Measurements from ENCODE around the gene ANK3.

The ANK3 gene

DNA sequence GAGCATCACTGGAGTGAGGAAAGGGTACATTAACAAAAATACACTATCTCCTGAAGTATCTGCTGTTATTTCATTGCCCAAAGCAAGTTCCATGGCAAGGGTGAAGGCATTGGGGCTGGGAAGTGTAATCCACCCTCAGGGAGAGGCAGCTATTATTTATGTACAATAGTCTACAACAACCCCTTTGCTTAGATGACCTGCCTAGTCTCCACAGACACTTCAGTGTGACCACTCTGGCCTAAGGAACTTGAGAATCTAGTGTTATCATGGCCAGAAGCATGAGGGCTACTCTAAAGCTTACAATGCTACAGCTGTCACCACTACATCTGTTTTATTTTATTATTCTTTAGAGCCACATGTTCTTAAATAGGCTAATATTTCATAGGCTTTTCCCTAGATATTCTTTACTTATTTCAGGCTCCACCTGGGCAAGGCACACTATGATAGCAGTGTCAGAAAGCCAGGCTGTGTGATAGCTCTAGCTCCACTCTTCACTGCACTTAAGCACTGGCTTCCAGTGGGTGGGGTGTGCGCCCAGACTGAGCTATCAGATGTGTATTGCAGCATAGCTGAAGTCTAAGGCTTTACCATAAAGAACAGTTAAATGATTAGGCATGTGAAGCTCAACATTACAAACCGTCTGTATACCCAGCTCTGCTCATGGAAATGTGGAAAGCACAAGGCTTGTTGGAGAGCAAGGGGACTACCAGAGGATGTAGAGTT lies 366.4 kb downstream of the ANK3 start:
- no peak for DNase-seq

DNA sequence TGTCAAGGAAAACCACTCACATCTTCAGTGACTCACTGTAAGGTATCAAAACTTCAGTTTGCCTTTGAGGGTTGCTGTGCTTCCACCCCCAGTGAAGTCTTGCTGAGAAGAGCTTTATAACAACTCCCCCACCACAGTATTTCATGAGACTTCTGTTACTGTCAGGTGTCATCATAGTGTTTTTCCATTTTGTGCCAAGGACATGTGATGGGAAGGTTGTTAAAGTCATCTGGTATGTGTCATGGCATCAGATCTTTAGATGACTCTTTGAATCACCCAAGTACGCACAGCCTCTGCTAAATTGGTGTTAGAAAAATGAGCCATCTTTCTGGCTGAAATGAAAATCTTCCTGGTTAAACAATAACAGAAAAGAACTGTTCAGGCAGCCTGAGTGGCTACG lies 368.3 kb downstream of the ANK3 start:
- no peak for DNase-seq

DNA sequence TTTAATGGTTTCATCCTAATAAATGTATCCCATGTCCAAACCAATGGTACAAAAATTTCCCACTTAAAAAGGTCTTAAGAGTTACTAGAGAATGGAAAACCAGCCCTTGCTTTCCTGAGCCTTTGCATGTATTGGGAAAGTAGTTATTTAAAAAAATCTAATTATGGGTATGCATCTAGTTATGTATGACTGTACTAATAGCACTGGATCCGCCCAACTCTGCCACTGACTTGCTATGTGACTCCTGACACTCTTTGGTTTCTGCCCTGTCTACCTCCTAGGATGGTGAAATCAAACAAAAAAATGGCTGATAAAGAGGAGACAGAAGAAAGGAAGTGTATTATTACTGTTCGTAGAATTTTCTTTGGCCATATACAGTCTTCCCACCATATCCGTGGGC lies 372.9 kb downstream of the ANK3 start:
- DNase-seq: no peak

DNA sequence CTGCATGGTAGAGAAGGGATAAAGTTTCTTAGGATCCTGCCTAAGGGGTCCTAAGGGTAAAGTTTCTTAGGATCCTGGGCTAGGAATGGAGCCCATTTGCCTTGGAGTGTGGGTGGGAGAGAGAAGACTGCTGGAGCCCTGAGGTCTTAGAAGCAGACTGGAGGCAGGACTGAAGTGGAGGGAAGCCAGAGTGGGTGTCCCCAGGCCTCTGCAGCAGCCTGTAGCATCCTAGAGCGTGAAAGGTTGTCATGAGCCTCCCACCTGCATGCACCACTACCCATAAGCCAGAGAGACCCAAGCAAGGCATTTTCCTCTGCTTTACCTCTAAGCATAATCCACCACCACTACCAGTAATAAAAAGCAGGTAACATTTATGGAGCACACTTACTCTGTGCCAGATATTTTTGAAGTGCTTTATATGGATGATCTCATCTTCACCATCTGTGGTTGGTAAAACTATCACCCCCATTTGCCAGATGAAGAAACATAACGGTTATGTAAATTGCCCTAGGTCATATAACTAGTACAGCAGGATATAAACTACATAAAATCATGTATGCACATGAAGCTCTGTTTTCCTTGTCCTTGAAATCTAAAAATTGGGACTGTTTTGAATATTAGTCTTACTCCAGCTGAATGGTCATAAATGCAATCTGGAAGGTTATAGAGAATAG lies 379.8 kb downstream of the ANK3 start:
- DNase-seq: peak; percentile 4 to 40

DNA sequence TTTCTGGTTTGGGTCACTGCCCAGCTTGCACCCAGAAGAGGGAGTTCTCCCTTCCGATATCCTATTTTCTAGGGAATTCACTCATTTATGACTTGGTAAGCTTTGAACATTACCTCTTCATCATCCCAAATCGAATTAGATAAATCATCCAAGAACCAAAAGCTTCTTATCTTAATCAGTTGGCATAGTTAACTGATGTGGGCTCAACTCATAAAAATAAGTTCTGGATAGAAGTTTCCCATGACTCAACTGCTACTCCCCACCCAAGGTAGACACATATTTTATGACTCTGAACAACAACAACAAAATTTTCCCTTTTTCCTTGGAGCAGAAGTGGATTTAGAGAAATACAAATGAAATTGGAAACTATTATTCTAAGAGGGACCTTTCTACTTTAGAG lies 380.4 kb downstream of the ANK3 start:
- no peak for DNase-seq

DNA sequence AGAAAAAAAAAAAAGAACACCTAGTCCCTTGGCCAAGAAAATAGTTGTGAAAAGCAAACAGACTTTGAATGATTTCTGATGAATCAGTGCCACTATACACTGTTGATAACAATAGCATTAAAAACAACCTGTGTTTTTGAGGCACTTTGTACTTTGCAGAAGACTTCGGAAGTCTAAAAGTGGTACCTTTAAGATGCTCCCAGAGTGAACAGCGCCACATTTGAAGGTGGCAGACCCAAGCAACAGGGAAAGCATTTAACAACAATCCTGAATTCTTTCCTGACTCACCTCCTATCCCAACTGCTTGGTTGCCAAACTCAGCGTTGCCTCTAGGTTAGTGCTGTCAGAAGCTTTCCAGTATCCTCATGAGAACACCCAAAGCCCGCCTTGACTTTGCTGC lies 380.9 kb downstream of the ANK3 start:
- no peak for DNase-seq

DNA sequence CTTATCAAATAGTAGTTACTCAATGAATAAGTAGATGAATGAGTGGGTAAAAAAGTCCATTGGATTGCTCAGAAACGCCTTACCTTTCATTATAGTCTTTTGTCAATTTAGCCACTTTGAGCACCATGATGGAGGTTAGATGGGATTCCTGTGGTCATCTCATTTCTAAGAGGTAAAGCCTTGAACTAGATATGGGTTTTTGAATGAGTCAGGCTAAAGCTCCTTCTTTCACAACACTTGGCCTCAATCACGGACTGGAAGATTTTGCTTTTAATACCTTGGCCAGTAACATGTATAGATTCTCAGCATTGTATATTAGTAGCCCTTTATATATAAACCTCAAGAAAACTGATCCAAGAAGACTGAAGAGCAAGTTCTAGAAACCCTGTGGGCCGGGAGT lies 383.6 kb downstream of the ANK3 start:
- DNase-seq: no peak

DNA sequence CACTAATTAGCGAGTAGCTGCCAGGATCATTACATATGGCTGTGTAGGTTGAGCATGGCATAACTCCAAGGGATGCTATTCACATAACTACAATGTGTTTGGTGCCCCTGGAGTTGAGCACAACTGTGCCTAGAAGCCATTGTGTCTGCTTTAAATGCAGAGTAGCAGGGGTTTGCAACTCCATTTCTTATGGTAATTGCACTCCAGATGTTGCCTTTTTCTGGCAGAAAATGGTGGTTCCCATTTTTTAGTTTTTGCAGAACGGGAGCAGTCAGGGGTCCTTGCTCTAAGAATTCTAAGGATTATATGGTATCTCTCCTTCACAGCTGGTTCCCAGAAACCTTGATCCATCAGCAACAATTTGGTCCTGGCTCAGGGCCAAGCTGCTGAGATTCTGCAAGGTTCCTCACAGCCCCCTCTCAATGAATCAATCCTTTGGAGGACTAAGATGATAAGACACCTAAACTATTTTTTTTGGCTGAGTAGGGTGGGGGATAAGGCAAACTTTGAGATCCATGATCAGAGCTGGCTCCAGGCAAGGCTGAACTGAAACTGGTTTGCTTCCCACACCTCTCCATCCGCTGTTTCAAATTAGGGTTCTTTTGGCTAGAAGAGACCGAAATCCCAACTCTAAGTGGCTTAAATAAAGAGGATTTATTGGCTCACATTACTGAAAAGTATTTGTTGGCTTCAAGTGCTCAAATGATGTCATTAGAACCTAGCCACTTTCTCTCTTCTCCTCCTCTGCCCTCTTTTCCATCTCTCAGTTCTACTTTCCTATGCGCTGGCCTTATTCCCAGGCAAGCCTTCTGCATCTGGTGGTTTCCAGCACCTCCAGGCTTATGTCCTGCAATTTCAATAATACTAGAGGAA lies 385.8 kb downstream of the ANK3 start:
- peak; percentile 32 to 70 for DNase-seq

DNA sequence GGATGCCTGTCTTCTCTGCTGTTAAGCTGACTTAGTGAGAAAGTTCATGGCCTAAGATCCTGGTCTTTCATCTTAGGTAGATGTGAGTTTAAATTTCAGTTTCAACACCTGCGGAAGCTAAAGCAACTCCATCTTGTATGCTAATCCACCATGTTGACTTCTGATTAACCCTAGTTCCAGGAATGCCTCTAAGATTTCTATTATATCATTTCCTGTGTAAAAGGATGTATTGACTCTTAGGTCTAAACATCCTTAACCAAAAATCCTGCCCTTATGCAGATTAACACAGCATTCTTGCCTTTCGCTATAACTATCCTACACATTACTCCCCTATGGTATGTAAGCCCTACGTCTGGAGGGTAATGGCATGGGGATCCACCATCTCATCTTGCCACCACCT lies 388.9 kb downstream of the ANK3 start:
- no peak for DNase-seq

DNA sequence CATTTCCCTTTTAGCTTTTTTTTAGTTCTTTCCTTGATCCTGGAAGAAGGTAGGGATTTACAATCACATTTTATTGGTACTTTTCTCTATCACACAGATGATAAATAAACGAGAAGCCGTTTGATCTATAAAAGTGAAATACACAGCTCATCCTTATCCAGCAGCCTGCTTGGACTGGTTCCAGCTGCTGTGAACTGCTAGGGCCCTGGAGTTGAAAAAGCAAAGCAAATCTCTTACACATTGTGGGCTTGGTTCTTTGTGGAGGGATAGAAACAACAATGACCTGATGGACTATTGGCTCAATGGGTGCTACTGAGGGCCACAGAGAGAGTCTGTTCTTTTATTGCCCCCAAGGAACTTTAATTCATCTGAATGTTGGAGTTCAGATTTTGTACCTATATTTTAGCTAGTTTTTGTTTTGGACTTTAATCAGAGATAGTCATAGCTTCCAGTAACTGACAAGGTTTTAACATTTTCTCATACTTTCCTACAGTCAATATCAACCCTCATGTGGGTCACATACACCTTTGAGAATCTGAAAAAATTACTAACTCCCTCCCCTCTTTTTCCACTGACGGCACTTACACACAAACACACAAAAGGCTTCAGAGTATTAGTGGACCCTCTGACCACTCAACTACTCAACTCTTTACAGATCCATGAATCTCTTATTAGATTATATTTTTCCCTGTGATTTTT lies 391.7 kb downstream of the ANK3 start:
- DNase-seq: peak in 1 of 2 experiments; percentile 6

DNA sequence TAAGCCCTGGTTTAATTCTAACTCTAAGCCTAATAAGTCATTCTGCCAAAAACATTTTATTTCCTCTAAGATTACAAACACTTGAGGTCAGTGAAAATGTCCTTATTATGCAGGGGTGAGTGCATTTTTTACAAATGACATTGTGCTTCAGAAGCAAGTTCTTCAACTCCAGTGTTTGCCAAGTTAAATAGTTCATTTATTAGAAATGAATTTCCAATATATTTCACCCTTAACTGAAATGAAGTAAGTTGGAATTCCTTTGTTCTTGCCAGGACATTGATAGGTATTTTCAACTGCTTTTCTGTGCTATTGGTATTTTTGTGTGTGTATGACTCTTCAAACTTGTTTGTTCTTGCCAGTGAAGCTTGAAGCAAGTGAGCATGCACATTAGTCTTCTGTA lies 393.8 kb downstream of the ANK3 start:
- no peak for DNase-seq

DNA sequence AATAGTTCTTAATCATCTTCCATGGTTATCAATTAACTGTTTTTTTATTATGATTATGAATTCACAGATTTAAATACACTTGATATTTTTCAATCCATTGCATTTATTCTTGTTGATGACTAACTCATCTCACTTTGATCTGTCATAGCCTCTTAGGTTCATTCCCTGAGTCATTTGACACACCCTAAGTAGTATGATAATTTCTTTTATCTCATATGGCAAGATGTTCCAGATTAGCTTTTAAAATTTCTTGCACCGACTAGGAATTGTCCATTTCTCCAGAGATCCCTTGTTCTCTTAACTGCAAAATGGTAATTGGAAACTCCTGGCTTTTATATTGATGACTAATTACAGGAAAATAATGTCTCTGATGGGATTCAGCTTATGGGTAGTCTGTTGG lies 395.7 kb downstream of the ANK3 start:
- no peak for DNase-seq

DNA sequence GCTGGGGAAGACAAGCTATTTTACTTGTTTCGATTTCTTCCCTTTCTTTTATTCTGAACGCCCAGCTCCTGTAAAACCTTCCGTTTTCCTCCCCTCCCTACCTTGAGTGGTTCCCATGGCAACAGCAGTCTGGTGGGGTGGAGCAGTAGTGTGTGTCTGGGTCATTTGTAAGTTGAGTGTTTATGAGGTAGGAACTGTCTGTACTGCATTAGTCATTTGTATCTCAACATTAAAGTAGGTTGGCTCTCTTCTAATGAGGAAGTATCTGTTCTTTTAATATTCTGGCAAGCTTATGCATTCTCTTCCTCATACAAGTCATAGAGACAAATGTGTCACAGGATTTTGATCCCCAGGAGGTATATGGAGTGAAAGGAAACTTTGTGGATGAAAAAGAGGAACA lies 398.0 kb downstream of the ANK3 start:
- DNase-seq: peak; percentile 38 to 85

DNA sequence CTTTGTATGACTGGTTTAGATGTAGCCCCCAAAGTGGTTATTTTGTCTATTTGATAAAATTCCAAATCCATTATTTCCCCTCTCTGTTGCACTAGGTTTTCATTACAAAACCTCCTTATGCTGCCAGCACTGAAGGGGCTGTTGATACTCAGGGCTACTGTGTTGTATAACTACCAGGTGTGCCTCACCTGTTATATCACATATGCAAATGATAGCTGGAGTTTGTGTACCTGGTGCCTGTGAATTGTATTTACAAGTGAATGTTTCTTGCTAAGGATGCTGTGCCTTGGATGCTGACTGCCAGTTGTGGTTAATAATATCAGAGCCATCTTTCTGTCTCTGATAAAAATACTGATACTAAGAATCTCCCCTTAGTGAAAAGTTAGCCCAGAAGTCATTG lies 398.6 kb downstream of the ANK3 start:
- no peak for DNase-seq

DNA sequence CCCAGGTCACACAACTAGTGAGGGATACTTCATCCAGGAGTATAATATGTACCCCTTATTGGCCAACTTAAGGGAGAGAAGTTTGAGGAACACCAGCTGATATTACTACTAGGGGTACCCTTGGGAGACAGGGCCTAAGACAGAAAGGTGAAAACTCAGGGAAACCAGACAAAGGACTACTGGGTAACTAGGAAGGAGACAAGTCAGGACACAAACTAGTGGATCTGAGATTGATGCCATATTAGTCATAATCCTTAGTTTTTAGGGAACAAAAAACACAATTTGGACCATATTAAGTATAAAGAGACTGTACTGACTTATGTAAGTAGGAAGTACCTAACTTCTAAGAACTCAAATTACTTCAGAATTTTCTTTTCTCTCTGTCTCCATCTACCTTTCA lies 404.0 kb downstream of the ANK3 start:
- DNase-seq: no peak

DNA sequence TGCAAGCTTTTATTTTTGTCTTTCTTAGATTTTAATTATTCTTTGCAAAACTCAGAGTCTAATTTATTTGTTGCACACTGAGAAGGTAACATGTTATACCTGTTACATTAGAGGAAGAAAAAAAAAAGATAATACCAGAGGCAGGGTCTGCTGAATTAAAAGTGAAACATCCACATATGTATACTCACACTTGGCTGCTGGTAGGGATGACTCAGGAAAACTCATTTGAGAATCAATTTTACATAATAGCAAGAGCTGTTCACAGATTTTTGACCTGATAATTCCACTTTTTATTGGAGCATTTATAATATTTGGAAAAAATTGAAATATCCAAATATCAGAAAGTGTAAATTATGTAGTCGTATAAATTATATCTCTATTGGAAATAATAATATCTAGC lies 405.3 kb downstream of the ANK3 start:
- DNase-seq: no peak

DNA sequence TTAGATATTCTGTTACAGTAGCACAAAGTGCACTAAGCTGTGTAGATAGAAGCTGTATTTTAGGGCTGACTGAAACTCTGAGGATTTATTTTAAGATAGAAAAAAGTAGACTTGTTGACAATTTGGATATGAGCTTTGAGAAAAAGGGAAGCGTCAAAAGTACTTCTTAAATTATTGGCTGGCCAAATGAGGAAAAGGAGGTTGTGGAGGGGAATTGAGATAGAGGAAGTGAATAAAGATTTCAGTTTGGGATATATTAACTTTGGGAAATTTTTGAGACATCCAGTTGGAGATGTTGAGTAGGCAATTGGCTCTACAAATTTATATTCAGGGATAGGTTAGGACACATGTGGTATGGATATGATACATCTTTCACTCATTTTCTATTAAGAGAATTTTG lies 409.3 kb downstream of the ANK3 start:
- DNase-seq: no peak

DNA sequence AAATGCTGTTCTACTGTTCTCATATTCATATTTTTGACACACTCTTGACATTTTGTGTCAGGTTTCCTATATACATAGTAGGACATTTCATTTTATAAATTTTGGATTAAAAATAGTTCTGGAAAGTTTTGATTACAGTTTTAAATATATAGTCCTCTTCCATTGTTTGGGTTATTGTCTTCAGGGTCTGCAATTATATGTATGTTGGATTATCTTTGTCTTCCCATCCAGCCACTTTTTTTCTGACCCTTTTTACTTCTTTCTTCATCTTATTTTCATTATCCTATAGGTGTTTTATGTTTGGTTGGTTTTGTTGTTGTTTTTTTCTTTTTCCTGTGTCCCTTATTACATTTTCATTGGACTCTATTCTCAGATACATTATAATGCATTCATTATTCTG lies 412.2 kb downstream of the ANK3 start:
- no peak for DNase-seq

DNA sequence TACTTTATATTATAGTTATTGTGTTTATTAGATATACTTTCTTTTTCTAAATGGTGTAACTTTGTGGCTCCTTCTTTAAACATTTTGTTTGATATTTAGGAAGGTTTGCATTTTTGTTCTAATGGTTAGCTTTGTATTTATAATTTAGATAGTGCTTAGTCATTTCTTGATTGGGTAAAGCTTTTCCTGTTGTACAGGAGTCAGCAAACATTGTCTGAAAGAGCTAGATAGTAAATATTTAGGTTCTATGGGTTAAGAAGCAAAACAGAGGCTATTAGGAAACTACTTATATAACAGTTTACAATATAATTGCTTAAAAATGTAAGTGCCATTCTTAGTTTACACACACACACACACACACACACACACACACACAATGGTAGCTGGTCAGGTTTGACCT lies 412.8 kb downstream of the ANK3 start:
- DNase-seq: no peak
